Mesothelial cell of epicardium (in vitro differentiated cells): ENCODE results near the gene POLQ. TPM values are rescaled to one million over a fixed set of nuclear protein-coding genes. Genes with fewer than 3 reads are reported as not detected.
"Not testable (repeated sequence)": the region's sequence is repeated elsewhere in the genome, so short reads cannot be mapped to it uniquely, and the experiment has no call there.

Experiments
- DNase-seq, 2 experiments: peaks; one replicate each; pipeline ENCODE4 v3.0.0; 2021; ENCODE audit warnings: low spot score in 2 of 2; ENCODE audit not compliant: unreplicated experiment in 2 of 2
- H3K27ac Mint-ChIP-seq: 2 replicates; pipeline ENCODE4 v1.8.0; 2021; ENCODE audit warnings: mixed read lengths
- H3K27me3 Mint-ChIP-seq: 2 replicates; pipeline ENCODE4 v1.8.0; 2021; ENCODE audit warnings: low read depth, mixed read lengths
- H3K36me3 Mint-ChIP-seq: 2 replicates; pipeline ENCODE4 v1.8.0; 2021; ENCODE audit warnings: mixed read lengths
- H3K4me1 Mint-ChIP-seq: 2 replicates; pipeline ENCODE4 v1.8.0; 2021; ENCODE audit warnings: mixed read lengths
- H3K4me3 Mint-ChIP-seq: 2 replicates; pipeline ENCODE4 v1.8.0; 2021; ENCODE audit warnings: mild to moderate bottlenecking, moderate library complexity, mixed read lengths
- H3K9me3 Mint-ChIP-seq: 2 replicates; pipeline ENCODE4 v1.8.0; 2021; ENCODE audit warnings: mixed read lengths
- CTCF ChIP-seq: fragments of 200-600 bp; sonication (generic); IDR thresholded peaks from one replicate; pipeline ENCODE4 v1.5.0; 2021; ENCODE audit warnings: antibody characterized with exemption; ENCODE audit not compliant: unreplicated experiment
- total RNA-seq: library from RNA; stranded (reverse); gene quantifications from 3 replicates; pipeline ENCODE4 v1.2.1, GENCODE V29; 2021

The POLQ gene
- total RNA-seq, 1 donor from 2014 or later, result 4.9 TPM

DNA sequence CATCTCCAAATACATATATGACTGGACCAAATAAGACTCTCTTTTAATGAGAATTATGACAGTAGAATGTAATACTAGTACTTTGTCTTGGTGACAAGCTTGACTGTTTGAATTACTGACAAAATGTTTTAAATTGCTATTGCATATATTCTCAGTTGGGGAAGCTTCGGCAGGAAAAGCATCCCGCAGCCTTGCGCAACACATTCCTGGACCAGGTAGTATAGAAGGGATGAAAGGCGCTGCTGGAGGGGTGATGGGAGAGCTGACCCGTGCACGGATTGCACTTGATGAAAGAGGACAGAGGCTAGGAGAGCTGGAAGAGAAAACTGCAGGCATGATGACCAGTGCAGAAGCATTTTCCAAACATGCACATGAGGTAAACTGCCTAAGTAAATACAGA, 127.6 kb downstream of the POLQ start:
- Mint-ChIP-seq H3K36me3 (no peaks in the 10 kb centered on the region), H3K27ac (no peak overlapping the region), H3K4me1 (no peaks in the 10 kb centered on the region), H3K4me3 (no peak overlapping the region), H3K27me3 (no peaks in the 10 kb centered on the region), H3K9me3 (no peaks in the 10 kb centered on the region)
- DNase-seq, result no peak
- no peak for TF ChIP-seq CTCF

- no peaks in the 10 kb centered on the region for H3K36me3 Mint-ChIP-seq
- H3K27ac Mint-ChIP-seq, result no peak overlapping the region
- H3K4me1 Mint-ChIP-seq, result no peaks in the 10 kb centered on the region
- H3K4me3 Mint-ChIP-seq, result no peak overlapping the region
- no peaks in the 10 kb centered on the region for H3K9me3 Mint-ChIP-seq
- no peak for TF ChIP-seq CTCF
- DNase-seq, result no peak
- no peaks in the 10 kb centered on the region for H3K27me3 Mint-ChIP-seq
Observed at GRCh38 chr3:121414924-121415323, 130.9 kb downstream of the POLQ start.

DNA sequence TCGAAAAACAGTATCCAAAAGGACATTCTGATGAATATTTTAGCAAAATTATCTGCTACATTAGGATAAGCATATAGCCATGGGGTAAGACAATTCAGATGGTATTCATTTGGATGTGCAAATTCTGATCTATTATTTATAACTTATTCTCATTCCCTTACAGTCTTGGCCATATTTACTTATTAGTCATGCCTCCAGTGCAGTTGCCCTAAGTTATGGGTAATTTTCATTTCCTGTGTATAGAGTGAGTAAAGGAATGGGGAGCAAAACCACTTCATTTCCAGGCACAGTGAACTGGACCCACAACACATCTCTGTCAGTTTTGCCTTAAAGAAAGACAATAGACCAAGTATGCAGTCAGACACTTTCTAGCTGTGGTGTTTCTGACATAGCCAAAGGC, 134.3 kb downstream of the POLQ start:
- no peak overlapping the region for H3K4me3 Mint-ChIP-seq
- no peaks in the 10 kb centered on the region for H3K4me1 Mint-ChIP-seq
- no peaks in the 10 kb centered on the region for H3K36me3 Mint-ChIP-seq
- DNase-seq, result no peak
- no peaks in the 10 kb centered on the region for H3K27me3 Mint-ChIP-seq
- H3K9me3 Mint-ChIP-seq, result no peaks in the 10 kb centered on the region
- H3K27ac Mint-ChIP-seq, result no peak overlapping the region
- no peak for TF ChIP-seq CTCF

DNA sequence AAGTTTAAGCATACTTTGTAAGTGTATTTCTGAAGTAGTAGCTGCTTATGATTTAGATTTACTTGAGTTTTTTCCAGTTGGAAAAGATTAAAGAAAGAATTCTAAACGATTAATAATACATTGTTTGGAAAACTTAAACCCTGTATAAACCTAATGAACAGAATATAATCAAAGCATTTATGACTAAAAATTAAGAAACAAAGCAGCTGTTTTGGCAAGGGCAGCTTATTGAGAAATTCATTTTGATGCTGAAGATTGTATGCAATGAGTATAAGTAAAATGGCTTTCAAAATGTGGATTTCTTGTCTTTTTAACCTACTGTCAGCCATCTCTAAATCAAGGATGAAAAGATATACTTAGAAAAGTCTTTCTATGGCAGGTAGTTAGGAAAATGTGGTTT, 140.2 kb downstream of the POLQ start:
- Mint-ChIP-seq H3K27ac (no peak overlapping the region), H3K36me3 (no peaks in the 10 kb centered on the region), H3K4me1 (no peaks in the 10 kb centered on the region), H3K27me3 (no peaks in the 10 kb centered on the region), H3K9me3 (no peaks in the 10 kb centered on the region), H3K4me3 (no peak overlapping the region)
- TF ChIP-seq CTCF, result no peak
- DNase-seq, result no peak

DNA sequence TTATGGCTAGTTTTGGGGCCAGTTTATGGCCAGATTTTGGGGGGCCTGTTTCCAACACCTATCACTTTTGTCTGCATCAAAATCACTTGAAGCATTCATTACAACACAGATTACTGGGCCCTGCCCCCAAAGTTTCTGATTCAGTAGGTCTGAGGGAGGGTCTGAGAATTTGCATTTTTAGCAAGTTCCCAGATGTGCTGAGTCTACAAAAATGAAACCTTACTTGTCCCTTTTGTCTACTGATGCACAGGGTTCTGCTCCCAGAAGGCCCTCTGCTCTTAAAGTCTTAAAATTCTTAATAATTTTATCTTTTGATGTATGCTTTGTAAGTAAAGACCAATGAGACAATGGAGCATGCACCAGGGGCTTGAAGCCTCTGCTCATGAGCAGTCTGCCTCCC, 146.0 kb downstream of the POLQ start:
- Mint-ChIP-seq H3K27me3 (no peaks in the 10 kb centered on the region), H3K9me3 (no peaks in the 10 kb centered on the region), H3K4me3 (no peak overlapping the region), H3K27ac (no peak overlapping the region), H3K4me1 (no peaks in the 10 kb centered on the region), H3K36me3 (no peaks in the 10 kb centered on the region)
- DNase-seq, result no peak
- TF ChIP-seq CTCF, result no peak

DNA sequence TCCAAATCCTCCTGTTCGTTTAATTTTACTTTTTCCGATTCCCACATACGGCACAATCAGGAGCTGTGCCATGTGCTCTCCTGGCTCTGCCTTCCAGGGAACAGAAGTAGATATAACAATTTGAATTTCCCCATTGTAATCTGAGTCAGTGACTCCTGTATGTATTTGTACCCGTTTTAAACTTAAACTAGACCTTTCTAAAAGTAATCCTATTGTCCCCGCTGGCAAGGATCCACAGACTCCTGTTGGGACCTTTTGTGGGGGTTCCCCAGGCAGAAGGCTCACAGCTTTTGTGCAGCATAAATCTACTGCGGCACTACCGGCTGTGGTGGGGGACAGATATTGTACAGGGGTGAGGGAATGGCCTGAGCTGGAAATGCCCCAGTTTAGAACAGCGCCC, 147.7 kb downstream of the POLQ start:
- not testable (repeated sequence) for H3K27me3 Mint-ChIP-seq, H3K36me3 Mint-ChIP-seq, H3K4me1 Mint-ChIP-seq, H3K4me3 Mint-ChIP-seq, DNase-seq
- Mint-ChIP-seq H3K27ac (peak overlapping the region; percentile 8), H3K9me3 (peaks cover 14% of the 10 kb centered on the region)

DNA sequence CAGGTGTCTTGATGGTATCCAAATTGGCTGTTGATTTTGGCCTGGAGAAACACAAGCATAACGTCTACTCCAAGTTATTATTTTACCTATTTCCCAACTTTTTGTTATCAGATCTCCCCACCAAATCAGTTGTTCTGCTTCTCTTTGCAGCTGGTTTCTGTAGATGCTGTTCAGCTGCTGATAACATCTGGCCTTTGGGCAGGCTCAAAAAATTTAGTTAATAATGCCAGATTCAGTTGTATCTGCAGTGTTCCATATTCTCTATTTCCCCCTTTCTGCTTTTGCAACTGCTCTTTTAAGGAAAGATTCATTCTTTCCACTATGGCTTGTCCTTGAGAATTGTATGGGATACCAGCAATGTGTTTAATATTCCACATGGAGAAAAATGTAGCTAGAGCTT, 149.8 kb downstream of the POLQ start:
- not testable (repeated sequence) for H3K27ac Mint-ChIP-seq, H3K4me1 Mint-ChIP-seq, H3K27me3 Mint-ChIP-seq, H3K36me3 Mint-ChIP-seq, H3K4me3 Mint-ChIP-seq, DNase-seq
- H3K9me3 Mint-ChIP-seq, result peaks cover 24% of the 10 kb centered on the region

DNA sequence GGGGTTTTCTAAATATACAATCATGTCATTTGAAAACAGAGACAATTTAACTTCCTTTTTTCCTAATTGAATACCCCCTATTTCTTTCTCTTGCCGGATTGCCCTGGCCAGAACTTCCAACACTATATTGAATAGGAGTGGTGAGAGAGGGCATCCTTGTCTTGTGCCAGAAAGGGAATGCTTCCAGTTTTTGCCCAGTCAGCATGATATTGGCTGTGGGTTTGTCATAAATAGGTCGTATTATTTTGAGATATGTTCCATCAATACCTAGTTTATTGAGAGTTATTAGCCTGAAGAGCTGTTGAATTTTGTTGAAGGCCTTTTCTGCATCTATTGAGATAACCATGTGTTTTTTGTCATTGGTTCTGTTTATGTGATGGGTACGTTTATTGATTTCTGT, 157.5 kb downstream of the POLQ start:
- peaks cover 24% of the 10 kb centered on the region for H3K9me3 Mint-ChIP-seq
- H3K4me1 Mint-ChIP-seq, H3K27ac Mint-ChIP-seq, DNase-seq, H3K27me3 Mint-ChIP-seq, H3K36me3 Mint-ChIP-seq, H3K4me3 Mint-ChIP-seq: not testable (repeated sequence)
